ENCODE data around the gene TMEM161A.

Gene TMEM161A

GRCh38 chr19:19167612-19168011, 29.3 kb upstream of the TMEM161A start:
- no peak overlapping the region for H3K4me3 ChIP-seq (ENCODE audit: low read depth, low read length)
- no peak for DNase-seq (ENCODE audit: low read depth)
- in situ Hi-C loops (cut with HindIII; ENCODE audit: low sequenced_read_pairs), result no loop called here
- no peak for TF ChIP-seq CTCF (IDR thresholded peaks at IDR 0.05; ENCODE audit: low read depth, low read length, missing control alignments)

GRCh38 chr19:19165396-19165795, 27.1 kb upstream of the TMEM161A start:
- TF ChIP-seq CTCF (IDR thresholded peaks at IDR 0.05; ENCODE audit: low read depth, low read length, missing control alignments), result no peak
- DNase-seq (ENCODE audit: low read depth), result no peak
- in situ Hi-C loops (cut with HindIII; ENCODE audit: low sequenced_read_pairs), result no loop called here
- no peak overlapping the region for H3K4me3 ChIP-seq (ENCODE audit: low read depth, low read length)

GRCh38 chr19:19162495-19162894, 24.2 kb upstream of the TMEM161A start:
- no peak for TF ChIP-seq CTCF (IDR thresholded peaks at IDR 0.05; ENCODE audit: low read depth, low read length, missing control alignments)
- DNase-seq (ENCODE audit: low read depth), result no peak
- no peak overlapping the region for H3K4me3 ChIP-seq (ENCODE audit: low read depth, low read length)
- in situ Hi-C loops (cut with HindIII; ENCODE audit: low sequenced_read_pairs), result no loop called here

GRCh38 chr19:19160461-19161035, 22.3 kb upstream of the TMEM161A start:
- H3K4me3 ChIP-seq (ENCODE audit: low read depth, low read length), result no peak overlapping the region
- no peak for TF ChIP-seq CTCF (IDR thresholded peaks at IDR 0.05; ENCODE audit: low read depth, low read length, missing control alignments)
- no peak for DNase-seq (ENCODE audit: low read depth)
- in situ Hi-C loops (cut with HindIII; ENCODE audit: low sequenced_read_pairs), result no loop called here

- H3K4me3 ChIP-seq (ENCODE audit: low read depth, low read length), result no peak overlapping the region
- in situ Hi-C loops (cut with HindIII; ENCODE audit: low sequenced_read_pairs), result no loop called here
- no peak for DNase-seq (ENCODE audit: low read depth)
- TF ChIP-seq CTCF (IDR thresholded peaks at IDR 0.05; ENCODE audit: low read depth, low read length, missing control alignments), result no peak
Observed at GRCh38 chr19:19159534-19159933, 21.3 kb upstream of the TMEM161A start.

- no peak overlapping the region for H3K4me3 ChIP-seq (ENCODE audit: low read depth, low read length)
- TF ChIP-seq CTCF (IDR thresholded peaks at IDR 0.05; ENCODE audit: low read depth, low read length, missing control alignments), result no peak
- in situ Hi-C loops (cut with HindIII; ENCODE audit: low sequenced_read_pairs), result no loop called here
- no peak for DNase-seq (ENCODE audit: low read depth)
Observed at GRCh38 chr19:19157808-19158207, 19.5 kb upstream of the TMEM161A start.

All from astrocyte of the cerebellum (primary cell).